HG03039 (cell line): ENCODE measurements around the gene EXOSC5.

Experiments
- ATAC-seq: cut with Tn5 transposase; IDR thresholded peaks from one replicate; pipeline ENCODE4 v1.9.1; 2021; ENCODE audit warnings: mild to moderate bottlenecking, moderate library complexity; ENCODE audit not compliant: unreplicated experiment

EXOSC5 gene

DNA sequence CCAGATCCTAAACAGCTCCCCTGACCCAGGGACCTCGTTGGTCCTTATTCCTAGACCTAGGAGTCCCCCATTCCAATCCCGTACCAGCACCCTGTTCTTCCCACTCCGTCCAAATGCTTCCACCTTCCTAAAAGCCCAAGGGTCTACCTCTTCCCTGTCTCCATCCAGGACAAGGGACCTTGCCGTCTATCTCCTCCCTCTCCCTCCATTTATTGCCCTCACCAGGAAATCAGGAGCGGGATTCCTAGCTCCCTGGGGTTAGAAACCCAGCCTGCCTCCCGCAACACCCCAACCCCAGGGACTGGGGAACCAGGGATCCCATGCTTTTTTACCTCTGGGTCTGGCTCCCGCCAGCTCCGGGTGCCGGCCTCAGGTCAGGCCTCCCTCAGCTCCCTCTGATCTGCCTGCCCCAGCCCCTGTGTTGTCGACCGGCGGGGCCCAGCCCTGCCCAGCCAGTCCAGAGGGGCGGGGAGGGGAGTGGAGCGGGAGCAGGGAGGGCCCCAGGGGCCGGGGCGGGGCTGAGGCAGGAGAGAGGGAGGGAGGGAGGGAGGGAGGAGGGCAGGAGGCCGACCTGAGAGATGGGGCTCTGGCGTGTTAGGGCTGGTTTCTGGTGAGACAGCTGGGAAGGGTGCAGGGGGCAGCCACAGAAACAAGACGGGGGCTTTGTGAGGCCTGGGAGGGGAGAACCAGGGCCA lies 29.9 kb upstream of the EXOSC5 start, which contains the start of gene B3GNT8:
Gene B3GNT8, minus strand, starts transcription at position 423 of the 695 bp plus-strand sequence. CDS start 596 bp downstream, outside the sequence.
- ATAC-seq: no peak

DNA sequence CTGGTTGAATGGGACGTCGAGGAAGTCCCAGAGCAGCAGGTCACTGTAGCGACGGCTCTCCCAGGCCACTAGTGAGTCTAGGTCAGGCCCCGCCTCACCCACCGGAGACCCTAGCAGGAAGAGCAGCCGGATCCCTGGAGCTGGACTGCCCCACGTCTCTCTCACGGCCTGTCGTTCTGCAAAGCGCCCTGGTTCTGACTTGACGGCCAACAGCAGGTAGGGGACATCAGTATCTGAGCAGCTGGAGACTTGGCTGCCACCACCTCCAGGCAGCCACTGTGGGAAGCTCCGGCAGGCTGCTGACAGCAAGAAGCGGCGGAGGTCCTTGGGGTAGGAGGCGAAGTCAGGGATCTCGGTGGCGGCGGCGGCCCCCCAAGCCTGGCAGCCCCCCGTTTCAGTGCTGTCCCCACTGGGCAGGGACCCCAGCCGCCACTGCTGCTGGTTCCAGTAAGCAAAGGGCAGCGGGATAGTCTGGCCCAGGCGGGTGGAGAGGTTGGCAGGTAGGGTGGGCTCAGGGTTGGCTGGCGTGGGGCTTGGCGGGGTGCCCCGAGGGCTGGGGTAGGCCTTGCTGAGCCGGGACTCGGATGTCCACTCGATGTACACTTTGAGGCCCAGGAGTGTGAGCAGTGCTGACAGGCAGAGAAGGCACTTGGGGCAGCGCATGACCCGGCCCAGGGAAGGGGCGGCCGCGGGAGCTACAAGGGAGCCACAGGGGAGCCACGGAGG lies 29.1 kb upstream of the EXOSC5 start:
- no peak for ATAC-seq

DNA sequence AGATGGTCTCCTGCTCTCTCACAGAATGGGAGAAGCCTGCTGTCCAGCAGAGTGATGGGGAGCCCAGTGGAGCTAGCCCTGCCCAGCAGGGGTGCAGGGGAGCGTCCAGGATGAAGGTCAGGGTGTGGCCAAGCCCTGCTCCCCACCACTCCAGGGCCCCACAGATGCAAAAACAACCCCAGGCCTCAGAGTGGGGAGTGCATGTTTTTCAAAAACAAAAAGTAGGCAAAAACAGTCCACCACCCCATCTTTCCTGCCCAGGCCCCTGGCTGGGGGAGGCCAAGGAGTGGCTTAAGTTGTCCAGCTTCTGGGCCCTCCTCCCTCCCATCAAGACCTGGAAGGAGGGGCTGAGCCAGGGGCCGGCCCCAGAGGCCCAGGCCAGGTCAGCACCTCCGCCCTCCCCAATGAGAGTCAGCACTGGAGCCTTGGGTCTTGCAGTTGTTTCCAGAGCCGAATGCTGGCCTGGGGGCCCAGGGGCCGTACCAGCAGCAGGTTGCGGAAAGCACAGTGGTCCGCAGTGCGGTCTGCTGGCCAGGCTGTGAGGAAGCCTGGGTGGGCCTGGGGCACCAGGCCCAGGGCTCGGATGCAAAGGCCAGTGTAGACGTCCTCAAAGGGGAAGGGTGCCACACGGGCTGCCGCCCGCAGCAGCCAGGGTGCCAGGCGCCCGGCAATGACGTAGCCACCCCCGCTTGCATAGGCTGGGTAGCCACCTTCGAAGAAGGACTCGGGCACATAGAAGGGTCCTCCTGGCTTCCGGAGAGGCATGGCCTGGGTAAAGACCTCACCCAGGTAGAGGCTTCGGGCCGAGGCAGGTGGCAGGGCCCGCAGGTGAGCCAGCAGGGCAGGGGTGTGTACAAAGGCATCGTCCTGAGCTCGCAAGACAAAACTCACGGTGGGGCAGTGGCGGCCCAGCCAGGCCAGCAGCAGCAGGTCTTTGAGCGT lies 28.3 kb upstream of the EXOSC5 start:
- no peak for ATAC-seq

DNA sequence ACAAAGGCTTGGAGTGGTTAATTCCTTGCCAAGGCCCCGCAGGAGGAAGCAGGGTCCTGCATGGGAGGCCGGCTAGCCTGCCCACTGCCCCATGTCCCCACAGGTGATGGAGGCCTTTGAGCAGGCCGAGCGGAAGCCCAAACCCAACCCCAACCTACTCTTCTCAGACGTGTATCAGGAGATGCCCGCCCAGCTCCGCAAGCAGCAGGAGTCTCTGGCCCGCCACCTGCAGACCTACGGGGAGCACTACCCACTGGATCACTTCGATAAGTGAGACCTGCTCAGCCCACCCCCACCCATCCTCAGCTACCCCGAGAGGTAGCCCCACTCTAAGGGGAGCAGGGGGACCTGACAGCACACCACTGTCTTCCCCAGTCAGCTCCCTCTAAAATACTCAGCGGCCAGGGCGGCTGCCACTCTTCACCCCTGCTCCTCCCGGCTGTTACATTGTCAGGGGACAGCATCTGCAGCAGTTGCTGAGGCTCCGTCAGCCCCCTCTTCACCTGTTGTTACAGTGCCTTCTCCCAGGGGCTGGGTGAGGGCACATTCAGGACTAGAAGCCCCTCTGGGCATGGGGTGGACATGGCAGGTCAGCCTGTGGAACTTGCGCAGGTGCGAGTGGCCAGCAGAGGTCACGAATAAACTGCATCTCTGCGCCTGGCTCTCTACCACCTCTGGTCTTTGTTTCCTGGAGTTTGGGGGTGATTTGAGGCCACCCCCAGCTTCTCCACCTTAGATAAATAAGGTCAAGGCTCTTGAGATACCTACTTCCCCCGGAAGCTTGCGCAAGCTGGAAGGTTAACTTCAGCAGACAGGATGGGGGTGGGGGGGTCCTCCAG lies 27.4 kb upstream of the EXOSC5 start:
- ATAC-seq: no peak

DNA sequence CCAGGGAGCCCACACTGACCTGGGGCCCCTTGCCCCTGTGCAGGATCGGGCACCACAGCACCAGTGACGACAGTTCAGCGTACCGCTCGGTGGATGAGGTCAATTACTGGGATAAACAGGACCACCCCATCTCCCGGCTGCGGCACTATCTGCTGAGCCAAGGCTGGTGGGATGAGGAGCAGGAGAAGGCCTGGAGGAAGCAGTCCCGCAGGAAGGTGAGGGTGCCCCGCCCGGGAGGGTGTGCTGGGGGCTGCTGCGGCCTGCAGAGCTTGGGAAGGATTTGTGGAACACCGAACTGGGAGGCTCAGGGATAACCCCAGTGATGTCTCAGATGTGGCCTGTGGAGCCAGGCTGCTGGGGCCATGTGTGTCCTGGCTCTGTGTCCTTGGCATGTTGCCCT lies 25.8 kb upstream of the EXOSC5 start:
- ATAC-seq: no peak

DNA sequence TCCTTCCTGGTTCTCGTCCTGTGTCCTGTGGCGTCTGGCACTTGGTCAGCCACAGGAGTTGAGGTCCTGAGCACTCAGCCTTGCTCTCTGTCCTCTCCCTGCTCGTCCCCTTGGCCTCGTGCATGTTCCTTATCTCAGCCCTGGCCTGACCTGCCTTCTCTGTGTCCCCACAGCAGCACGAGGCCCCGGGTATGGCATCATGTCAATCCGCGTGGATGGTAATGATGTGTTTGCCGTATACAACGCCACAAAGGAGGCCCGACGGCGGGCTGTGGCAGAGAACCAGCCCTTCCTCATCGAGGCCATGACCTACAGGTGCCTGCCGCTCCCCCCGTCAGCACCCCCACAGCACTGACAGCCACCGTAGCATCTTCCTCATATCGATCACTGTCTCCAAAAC lies 25.3 kb upstream of the EXOSC5 start:
- ATAC-seq: no peak

DNA sequence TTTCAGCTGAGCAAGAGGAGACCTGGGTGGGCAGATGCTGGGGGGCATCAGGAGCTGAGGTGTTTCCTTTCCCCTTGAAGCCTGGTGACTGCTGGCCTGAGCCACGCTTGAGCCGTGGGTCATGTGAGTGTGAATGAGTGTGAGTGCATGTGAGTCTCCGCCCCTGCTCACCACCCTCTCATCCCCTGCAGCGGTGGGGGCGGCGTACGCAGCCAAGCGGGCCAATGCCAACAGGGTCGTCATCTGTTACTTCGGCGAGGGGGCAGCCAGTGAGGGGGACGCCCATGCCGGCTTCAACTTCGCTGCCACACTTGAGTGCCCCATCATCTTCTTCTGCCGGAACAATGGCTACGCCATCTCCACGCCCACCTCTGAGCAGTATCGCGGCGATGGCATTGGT lies 24.8 kb upstream of the EXOSC5 start:
- ATAC-seq: no peak

DNA sequence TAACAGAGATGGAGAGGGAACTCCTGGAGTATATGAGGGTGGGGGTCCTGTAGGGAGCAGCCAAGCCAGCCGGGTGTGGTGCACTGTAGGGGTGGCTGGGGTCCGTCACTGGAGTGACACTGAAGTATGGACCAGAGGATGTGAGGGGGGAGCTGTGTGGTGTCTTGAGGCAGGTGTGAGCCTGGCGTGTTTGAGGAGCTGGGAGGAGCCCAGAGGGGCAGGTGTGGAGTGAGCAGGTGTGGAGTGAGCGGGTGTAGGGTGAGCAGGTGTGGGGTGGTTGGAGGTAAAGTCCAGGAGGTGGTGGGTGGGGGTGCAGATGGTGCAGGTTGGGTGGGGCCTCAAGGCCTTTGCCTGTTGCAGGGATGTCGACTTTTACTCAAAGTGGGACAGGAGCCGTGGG lies 24.2 kb upstream of the EXOSC5 start:
- ATAC-seq: no peak

DNA sequence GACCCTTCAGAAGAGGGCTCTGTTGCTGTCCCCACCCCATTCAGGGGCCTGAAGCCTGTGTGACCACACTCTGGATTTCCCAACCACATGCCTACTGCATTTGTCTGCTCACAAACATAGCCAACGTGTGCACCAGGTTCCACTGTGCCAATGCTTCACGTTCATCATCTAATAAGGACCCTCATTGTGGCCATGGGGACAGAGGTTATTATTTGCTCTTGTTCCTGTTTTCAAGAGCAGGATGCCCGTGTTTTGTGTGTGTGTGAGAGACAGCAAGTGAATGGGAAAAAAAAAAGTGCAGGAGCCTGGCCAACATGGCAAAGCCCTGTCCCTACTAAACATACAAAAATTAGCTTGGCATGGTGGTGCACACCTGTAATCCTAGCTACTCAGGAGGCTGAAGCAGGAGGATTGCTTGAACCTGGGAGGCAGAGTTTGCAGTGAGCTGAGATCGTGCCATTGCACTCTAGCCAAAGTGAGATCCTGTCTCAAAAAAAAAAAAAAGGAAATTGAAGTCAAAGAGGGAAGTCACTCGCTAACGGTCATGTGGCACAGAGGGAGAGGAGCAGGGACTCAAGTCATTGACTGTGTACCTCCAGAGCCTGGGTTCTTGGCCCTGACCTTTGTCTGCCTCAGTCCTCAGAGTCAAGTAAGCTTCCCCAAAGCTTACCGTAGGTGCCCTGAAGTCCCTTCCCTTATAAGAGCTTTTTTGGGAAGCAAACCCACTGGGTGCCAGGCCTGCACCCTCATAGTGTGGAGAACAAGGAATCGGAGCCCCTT lies 23.1 kb upstream of the EXOSC5 start:
- no peak for ATAC-seq

DNA sequence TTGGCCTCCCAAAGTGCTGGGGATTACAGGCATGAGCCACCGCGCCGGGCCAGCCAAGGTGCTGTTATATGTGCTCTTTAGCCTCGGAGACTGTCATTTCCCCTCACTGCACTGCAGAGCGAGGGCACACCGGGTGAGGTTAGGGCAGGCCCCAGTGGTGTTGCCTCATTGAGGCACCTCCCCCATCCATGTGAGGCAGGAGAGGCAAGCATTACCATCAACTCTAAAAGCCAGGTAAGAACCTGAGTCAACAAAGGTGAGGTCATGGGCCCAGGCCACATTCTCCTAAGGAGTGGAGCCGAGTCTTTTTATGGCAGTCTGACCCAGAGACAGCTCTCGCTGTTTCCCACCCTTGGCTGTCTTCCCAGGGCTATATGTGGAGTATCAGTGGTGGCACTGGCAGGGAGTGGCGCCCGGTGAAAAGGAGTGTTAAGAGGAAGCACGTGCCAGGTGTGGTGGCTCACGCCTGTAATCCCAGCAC lies 19.1 kb upstream of the EXOSC5 start:
- ATAC-seq: no peak

DNA sequence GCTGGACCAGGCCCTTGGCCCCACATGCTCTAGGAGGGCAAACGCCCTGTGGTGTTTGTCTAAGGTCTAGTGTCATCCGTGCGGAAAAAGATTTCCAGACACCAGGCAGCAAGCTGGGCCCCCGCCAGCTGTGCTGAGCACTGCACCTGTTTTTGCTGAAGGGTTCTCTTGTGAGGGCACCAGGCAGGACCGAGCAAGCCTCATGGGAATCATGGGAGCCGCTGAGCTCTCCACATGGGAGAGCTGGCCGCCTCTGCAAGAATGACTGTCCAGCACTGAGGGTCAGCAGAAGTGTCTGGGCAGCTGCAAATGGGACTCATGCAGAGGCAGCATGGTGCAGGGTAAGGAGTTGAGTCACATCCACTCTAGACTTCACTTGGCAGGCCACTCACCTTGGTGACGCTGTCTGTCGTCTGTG lies 18.0 kb upstream of the EXOSC5 start:
- ATAC-seq: no peak

DNA sequence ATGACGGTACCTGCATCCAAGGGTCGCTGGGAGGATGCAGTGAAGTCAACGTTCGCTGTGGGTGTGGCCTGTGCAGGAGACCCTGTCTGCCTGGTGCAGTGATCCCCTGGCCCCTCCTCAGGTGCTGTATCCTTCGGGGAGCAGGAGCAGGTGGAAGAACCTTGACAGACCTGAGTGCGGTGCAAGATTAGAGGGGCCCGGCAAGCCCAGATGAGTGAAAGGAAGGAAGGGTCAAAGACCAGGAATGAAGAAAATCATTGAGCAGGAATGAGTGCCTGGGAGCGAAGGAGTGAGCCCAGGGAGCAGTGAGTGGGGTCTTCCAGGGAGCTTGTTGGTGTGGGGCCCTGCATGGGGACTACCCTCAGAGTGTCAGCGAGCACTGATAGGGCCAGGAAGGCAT lies 17.3 kb upstream of the EXOSC5 start:
- ATAC-seq: no peak

DNA sequence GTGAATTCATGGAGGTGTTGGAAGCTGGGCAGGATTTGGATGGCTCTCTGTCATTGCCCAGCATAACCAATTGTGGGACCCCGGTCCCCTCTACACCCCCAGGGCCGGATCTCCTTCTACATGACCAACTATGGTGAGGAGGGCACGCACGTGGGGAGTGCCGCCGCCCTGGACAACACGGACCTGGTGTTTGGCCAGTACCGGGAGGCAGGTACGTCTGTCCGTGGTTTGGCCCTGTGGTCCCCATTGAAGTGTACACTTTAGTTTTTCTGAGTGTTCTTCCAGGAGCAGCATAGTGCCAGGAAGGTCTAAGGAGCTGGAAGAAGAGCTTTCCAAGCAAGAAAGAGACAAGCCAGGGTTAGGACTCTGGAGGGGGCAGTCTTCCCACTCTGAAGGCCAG lies 16.8 kb upstream of the EXOSC5 start:
- ATAC-seq: no peak

DNA sequence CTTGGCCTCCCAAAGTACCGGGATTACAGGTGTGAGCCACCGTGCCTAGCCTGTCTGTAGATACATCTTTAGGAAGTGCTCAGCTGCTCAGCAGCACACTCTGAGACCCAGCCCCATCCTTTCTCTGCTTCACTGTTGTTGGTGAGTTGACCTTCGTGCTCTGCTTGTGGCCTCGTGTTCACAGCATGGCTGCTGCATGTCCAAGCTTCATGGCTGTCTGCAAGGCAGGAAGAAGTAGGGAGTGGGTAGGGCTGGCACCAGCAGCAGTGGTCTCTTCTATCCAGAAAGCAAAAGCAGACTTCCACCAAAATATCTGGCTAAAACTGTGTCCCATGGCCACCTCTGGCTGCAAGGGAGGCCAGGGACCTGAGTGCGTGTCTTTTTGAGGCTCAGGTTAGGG lies 15.8 kb upstream of the EXOSC5 start:
- ATAC-seq: no peak

DNA sequence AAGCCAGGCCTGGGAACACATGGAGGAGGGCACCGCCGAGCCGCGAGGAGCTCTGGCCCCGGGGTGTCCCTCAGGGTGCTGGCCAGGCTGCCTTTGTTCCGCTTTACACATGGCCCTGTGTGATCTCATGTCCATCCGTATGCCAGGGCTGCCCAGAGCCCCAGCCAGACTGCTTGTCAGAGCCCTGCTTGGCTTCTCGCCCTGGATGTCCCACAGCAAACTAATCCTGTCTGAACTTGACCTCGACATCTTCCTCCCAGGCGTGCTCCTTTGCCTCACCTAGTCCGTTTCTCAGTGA lies 14.8 kb upstream of the EXOSC5 start:
- ATAC-seq: no peak

DNA sequence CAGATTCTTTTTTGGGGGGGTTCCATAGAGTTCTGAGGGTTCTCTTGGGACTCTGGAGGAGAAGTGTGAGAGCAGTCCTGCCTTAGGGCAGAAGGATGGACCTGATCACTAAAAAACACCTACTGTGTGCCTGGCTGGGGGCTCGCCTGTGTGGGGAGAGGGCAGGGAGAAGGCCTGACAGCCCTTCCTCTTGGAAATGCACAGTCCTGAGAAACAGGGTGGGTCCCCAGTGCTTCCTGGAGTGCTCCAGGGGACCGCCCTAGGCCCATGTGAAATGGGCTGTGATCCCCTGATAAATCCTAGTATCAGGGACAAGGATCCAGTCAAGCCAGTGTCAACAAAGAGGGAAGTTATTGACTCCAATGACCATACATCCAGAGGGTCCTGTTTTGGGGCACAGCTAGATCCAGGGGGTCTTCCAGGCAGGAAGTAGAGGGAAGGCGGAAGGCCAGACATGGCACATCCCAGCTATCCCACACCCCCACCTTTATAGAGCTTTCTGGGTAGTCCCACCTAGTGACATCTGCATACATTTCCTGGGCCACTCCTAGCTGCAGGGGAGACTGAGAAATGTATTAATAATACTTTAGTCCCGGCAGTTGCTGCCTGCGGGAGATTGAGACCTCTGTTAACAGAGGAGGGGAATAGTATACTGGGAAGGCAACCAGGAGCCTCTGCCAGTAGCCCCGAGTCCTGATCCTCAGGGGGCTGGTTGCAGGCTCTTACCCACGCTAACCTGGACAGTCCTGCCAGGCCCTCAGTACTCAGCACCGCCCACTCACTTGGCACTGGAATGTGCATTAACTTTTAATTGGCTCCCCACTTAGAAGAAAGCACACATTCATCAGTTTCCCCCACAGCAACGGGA lies 14.2 kb upstream of the EXOSC5 start:
- no peak for ATAC-seq

DNA sequence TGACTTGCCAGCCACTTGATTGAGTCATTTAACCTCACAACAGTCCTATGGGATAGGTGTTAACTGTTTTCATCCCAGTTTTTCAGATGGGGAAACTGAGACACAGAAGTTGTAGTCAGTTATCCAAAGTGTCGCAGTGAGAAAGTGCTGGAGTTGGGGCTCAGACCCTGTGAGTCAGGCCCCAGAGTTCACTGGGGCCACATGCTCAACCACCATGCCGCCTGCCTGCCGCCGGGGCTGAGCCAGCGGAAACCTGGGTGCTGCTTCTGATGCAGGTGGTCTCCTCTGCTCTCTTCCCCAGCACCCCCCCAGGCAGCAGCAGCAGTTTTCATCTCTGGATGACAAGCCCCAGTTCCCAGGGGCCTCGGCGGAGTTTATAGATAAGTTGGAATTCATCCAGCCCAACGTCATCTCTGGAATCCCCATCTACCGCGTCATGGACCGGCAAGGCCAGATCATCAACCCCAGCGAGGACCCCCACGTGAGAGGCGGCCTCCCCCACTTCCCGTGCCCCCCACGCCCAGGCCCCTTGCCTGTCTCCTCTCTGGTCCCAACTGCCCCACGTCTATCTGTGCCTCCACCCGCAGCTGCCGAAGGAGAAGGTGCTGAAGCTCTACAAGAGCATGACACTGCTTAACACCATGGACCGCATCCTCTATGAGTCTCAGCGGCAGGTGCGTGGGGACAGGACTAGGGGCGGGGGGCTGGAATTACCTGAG lies 13.3 kb upstream of the EXOSC5 start:
- ATAC-seq: no peak

DNA sequence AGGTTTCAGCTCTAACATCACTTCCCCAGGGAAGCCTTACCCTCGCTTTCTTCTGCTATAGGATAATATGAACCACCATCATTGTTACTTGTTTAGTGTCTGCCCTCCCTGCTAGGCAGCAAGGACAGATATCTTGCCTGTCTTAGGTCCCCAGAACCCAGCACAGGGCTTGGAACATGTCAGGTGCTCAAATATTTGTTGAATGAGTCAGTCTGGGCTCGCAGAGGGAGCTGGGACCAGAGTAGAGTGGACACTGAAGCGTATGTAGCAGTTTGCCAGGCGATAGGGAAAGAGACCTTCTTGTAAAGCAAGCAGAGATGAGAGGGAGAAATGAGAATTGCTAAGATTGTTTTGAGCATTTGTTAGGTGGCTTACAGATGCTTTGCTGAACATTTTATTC lies 12.1 kb upstream of the EXOSC5 start:
- no peak for ATAC-seq
